Nephron (organoid): ENCODE results near the gene DNAJB4.
"Not testable (repeated sequence)": the region's sequence is repeated elsewhere in the genome, so short reads cannot be mapped to it uniquely, and the experiment has no call there.

Experiments used
- H3K27ac Mint-ChIP-seq, 3 experiments: 2 replicates each; pipeline ENCODE4 v1.8.0; 2020; ENCODE audit warnings: mixed read lengths in 3 of 3, mild to moderate bottlenecking in 2 of 3, moderate library complexity in 1 of 3
- H3K27me3 Mint-ChIP-seq: 2 replicates; pipeline ENCODE4 v1.8.0; 2021; ENCODE audit warnings: low read depth, mild to moderate bottlenecking, moderate library complexity, mixed read lengths
- H3K36me3 Mint-ChIP-seq: 2 replicates; pipeline ENCODE4 v1.8.0; 2020; ENCODE audit warnings: low read depth, mixed read lengths
- H3K4me1 Mint-ChIP-seq: 2 replicates; pipeline ENCODE4 v1.8.0; 2020; ENCODE audit warnings: mixed read lengths
- H3K4me3 Mint-ChIP-seq, 3 experiments: 2 replicates each; pipeline ENCODE4 v1.8.0; 2020; ENCODE audit warnings: mild to moderate bottlenecking in 3 of 3, mixed read lengths in 3 of 3, moderate library complexity in 2 of 3
- H3K9me3 Mint-ChIP-seq: 2 replicates; pipeline ENCODE4 v1.8.0; 2020; ENCODE audit warnings: mixed read lengths
- TF ChIP-seq, protein P1 (sequence below), 3 experiments: fragments of 200-600 bp; sonication (generic); IDR thresholded peaks; one replicate each; pipeline ENCODE4 v1.5.0; 2021; ENCODE audit warnings: antibody characterized with exemption in 3 of 3; ENCODE audit not compliant: unreplicated experiment in 3 of 3

The DNAJB4 gene

DNA sequence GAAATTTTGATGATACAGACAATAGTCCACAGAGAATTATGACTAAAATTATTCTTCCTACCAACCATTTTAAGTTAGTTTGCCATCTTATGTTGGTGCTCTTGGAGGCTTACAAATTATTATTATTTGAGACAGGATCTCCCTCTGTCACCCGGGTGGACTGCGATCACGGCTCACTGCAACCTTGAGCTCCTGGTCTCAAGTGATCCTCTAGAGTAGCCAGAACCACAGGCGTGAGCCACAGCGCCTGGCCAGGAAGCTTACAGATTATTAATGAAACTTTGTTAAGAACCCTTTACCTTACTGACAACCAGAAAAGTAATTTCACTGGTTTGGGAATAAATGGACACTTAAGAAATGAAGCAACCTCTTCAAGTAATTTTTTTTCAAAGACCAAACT is 8.0 kb upstream of the DNAJB4 start:
- Mint-ChIP-seq H3K4me1 (peaks cover 5% of the 10 kb centered on the region), H3K4me3 (no peak overlapping the region), H3K9me3 (no peaks in the 10 kb centered on the region), H3K27ac (no peak overlapping the region), H3K27me3 (no peaks in the 10 kb centered on the region), H3K36me3 (peaks cover 26% of the 10 kb centered on the region)
- TF ChIP-seq, protein P1, sequence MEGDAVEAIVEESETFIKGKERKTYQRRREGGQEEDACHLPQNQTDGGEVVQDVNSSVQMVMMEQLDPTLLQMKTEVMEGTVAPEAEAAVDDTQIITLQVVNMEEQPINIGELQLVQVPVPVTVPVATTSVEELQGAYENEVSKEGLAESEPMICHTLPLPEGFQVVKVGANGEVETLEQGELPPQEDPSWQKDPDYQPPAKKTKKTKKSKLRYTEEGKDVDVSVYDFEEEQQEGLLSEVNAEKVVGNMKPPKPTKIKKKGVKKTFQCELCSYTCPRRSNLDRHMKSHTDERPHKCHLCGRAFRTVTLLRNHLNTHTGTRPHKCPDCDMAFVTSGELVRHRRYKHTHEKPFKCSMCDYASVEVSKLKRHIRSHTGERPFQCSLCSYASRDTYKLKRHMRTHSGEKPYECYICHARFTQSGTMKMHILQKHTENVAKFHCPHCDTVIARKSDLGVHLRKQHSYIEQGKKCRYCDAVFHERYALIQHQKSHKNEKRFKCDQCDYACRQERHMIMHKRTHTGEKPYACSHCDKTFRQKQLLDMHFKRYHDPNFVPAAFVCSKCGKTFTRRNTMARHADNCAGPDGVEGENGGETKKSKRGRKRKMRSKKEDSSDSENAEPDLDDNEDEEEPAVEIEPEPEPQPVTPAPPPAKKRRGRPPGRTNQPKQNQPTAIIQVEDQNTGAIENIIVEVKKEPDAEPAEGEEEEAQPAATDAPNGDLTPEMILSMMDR (IDR thresholded peaks at IDR 0.05; ENCODE audit: unreplicated experiment in 3 of 3), result no peak

DNA sequence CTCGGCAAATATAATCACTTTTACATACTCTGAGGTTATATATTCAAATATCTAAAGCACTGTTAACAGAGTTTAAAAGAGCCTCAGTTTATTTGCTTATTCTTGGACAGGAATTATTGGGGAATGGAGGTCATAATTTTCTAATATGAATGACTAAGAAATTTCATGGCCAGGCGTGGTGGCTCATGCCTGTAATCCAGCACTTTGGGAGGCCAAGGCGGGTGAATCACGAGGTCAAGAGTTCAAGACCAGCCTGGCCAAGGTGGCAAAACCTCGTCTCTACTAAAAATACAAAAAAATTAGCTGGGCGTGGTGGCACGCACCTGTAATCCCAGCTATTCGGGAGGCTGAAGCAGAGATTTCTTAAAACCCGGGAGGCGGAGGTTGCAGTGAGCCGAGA is 4.2 kb upstream of the DNAJB4 start:
- Mint-ChIP-seq H3K4me1 (peaks cover 15% of the 10 kb centered on the region), H3K36me3 (peaks cover 14% of the 10 kb centered on the region)
- not testable (repeated sequence) for H3K27me3 Mint-ChIP-seq, H3K4me3 Mint-ChIP-seq, H3K27ac Mint-ChIP-seq, H3K9me3 Mint-ChIP-seq

DNA sequence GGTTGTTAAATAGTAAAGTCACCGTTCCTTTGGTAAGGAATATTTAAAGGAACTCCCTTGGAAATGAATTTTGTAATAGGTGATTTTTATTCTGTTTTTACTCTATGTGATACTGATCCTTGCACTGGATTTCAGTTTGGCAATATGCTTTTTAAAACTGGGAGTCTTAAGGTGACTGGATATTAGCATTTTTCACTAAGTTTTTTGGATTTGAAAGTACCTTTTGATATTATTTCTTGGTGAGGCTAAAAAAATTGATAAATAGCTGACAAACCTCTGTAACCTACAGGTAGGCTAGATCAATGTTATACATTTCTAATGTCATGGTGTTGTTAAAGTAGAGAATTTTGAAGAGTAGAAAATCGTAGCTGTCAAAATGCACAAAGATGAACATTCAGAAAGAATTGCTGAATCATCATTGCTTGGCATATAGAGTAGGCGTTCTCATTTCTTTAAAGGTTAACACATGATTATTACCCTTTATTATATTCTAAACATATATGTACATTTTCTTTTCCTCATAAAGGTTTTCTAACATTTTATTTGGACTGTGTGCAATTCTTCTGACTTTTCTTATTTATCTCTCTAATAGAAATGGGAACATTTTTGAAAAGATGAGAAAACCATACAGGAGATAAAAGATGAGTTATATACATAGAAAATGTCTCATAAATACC is 1.5 kb upstream of the DNAJB4 start:
- TF ChIP-seq, protein P1 (IDR thresholded peaks at IDR 0.05; ENCODE audit: unreplicated experiment in 3 of 3), result no peak
- H3K27me3 Mint-ChIP-seq, result no peaks in the 10 kb centered on the region
- H3K4me3 Mint-ChIP-seq, result peak overlapping the region; percentile 49 to 61 (median 52)
- H3K9me3 Mint-ChIP-seq, result no peaks in the 10 kb centered on the region
- H3K4me1 Mint-ChIP-seq, result peaks cover 31% of the 10 kb centered on the region
- no peaks in the 10 kb centered on the region for H3K36me3 Mint-ChIP-seq
- H3K27ac Mint-ChIP-seq, result peak overlapping the region; percentile 91 to 98 (median 98)

DNA sequence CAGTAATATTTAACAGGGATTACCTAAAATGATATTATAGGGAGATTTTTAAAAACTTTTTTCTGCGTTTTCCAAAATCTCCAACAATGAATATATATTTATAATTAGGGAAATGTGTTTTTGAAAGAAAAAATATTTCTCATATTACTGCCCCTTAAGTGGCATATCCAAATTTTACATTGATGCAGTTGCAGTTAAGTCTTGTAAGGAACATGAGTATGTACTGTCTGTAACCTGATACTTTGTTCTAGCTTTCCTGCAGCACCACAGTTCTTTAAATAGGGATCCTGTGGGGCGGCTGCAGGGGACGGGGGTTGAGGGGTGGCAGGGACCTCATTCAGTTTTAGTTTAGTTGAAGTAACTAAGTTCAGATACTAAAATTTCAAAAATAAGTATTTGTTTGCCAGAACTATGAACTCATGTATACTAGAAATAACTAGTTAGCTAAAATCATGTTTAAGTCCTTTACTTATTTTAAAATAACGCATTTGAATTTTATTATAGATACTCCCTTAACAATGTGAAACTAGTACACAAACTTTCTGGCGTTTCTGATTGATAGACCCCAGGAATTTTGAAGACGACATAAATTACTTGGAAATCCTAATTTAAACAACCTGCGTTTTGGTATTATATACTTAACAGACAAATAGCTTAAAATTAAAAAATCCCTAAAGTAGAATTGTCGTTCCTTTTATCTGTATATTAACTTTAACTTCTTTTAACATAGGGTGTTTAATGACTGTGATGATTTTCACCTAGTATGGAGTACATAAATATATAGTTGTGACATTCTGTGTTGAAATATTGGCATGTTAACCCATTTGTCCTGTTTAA is 639 bp upstream of the DNAJB4 start:
- peak overlapping the region; percentile 86 to 94 (median 88) for H3K4me3 Mint-ChIP-seq
- no peaks in the 10 kb centered on the region for H3K36me3 Mint-ChIP-seq
- no peaks in the 10 kb centered on the region for H3K9me3 Mint-ChIP-seq
- H3K27me3 Mint-ChIP-seq, result no peaks in the 10 kb centered on the region
- TF ChIP-seq, protein P1 (IDR thresholded peaks at IDR 0.05; ENCODE audit: unreplicated experiment in 3 of 3), result no peak
- H3K4me1 Mint-ChIP-seq, result peaks cover 34% of the 10 kb centered on the region
- H3K27ac Mint-ChIP-seq, result peak overlapping the region; percentile 91 to 98 (median 98)

DNA sequence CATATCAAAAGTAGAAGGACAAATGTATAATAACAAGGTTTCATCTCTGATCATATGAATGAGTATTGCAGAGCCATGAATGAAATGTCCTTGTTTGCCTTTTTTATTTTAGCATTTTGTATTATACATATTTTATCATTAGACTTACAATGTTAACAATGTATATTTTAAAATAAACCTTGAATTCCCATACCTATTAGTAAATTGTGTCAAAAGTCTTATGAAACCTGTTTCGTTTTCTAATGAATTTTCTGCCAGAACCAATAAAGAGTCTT is 646 bp downstream of the DNAJB4 start:
- H3K27me3 Mint-ChIP-seq, result no peaks in the 10 kb centered on the region

DNA sequence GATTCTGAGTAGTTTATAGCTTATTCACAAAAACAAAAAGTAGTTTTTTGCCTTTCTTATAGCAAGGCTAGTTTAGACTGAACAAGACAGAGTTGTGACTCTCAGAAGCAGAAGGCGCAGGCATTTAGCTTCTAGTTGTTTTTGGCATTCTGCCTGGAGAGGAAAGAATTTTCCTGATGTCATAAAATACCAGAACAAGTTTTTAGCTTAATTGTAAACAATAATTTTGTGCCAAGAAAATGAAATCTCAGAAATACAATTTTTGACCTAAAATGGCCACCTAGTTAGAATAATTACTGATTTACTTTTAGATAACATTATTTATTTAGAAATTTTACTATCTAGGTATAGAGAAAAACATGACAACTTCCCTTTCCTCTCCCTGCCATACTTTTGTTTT is 1.0 kb downstream of the DNAJB4 start:
- Mint-ChIP-seq H3K36me3 (no peaks in the 10 kb centered on the region), H3K9me3 (no peaks in the 10 kb centered on the region), H3K27ac (peak overlapping the region; percentile 91 to 98 (median 98)), H3K4me1 (peaks cover 51% of the 10 kb centered on the region), H3K27me3 (no peaks in the 10 kb centered on the region), H3K4me3 (peak overlapping the region; percentile 86 to 94 (median 88))
- TF ChIP-seq, protein P1 (IDR thresholded peaks at IDR 0.05; ENCODE audit: unreplicated experiment in 3 of 3), result no peak

More for the DNA sequence above, 646 bp downstream of the DNAJB4 start:
- peak overlapping the region; percentile 91 to 98 (median 98) for H3K27ac Mint-ChIP-seq
- H3K36me3 Mint-ChIP-seq, result no peaks in the 10 kb centered on the region
- H3K4me1 Mint-ChIP-seq, result peaks cover 47% of the 10 kb centered on the region
- no peaks in the 10 kb centered on the region for H3K9me3 Mint-ChIP-seq
- TF ChIP-seq, protein P1 (IDR thresholded peaks at IDR 0.05; ENCODE audit: unreplicated experiment in 3 of 3), result no peak
- H3K4me3 Mint-ChIP-seq, result peak overlapping the region; percentile 86 to 94 (median 88)
